Ureter (tissue), 1 donor: ENCODE results near the gene IRF2BPL. TPM values are rescaled to one million over a fixed set of nuclear protein-coding genes. Genes with fewer than 3 reads are reported as not detected.

Experiments used
- DNase-seq: peaks from one replicate; pipeline ENCODE4 v3.0.0-alpha.2; 2020; ENCODE audit warnings: low spot score
- total RNA-seq: library from RNA; stranded (reverse); gene quantifications from one replicate; pipeline ENCODE4 v1.2.4, GENCODE V29; 2023
- donor health status: DM: yes; HTN: yes; CAD: no.

IRF2BPL gene
- total RNA-seq, 1 donor from 2014 or later: 77.2 TPM

DNA sequence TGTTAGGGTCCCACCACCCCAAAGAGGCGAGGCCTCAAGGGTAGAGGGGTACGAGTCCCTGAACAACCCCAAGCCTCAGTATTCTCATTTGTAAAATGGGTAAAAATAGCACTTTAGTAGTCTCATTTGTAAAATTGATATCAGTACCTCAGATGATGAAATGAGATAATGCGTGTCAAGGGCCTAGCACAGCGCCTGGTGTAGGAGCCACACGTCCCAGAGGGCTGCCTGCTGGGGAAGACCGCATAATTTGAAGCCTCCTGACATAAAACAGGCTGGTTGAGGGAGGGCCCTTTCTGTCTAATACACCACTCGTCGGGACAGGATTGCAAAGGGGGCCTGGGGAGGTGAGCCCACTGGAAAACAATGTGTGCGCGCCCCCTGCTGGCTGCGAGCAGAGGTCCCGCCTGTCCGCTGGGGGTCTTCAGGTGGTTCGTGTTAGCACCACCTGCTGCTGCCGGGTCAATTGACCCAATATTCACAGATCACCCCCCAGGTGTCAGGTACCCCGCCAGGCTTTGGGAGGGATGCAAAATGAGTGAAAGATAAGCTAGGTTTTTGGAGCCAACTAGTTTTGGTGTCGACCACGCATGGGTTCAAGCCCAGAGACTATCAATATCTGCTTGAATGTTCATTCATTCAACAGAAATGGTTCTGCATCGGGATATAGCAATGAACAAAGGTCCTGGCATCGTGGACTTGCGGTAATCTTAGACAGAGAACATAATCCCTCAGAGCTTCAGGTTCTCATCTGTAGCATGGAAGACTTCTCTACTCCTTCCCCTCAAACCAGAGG lies 24.7 kb upstream of the IRF2BPL start:
- peak; percentile 77 for DNase-seq

DNA sequence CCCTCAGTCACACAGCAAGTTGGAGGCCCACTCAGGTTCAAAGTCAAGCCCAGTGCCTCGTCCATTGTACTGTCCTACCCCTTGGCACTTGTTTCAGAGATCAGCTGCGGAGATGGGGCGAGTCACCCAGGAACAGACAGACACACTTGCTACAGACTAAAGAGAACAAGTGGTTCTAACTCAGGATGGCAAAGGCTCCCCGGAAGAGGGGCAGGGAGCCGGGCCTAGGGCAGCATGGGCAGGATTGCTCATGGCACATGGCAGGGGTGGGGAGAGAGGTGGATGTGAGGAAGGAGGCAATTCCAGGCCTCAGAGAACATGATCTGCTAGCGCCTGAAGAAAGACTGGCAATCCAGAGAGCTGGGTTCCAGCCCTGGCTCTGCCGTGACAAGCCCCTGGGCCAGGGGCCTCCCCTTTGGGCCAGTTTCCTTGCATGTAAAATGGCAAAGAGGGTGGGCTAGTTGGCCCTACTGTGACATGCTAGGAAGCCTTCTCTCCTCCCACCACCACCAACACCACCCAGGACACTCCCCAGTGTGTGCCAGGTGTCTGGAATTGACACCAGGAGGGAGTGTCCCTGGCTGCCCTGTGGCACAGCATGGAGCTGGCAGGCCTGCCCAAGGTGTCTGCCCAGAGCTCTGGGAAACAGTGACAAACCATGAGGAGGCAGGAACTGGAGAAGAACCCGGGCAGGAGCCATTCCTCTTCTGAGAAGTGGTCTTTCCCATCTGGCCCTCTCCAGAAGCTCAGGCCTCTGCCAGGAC lies 24.0 kb upstream of the IRF2BPL start:
- no peak for DNase-seq

DNA sequence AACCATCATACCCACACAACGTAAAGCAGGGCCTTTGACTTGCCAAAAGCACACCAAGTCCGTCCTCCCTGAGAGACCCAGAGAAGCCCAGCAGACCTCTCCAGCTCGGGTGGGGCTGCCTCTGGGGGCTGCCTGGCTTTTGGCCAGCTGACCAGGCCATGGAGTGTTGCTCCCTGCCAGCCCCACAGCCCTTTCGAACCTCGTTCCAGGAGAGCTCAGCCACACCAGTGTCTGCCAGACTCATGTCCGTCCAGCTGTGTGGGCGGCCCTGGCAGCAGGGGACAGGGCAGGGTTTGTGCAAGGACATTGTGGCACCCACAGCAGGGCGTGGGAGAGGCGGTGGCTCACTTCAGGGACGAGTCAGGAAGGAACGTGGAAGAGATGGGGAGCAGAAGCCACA lies 22.6 kb upstream of the IRF2BPL start:
- DNase-seq: no peak

DNA sequence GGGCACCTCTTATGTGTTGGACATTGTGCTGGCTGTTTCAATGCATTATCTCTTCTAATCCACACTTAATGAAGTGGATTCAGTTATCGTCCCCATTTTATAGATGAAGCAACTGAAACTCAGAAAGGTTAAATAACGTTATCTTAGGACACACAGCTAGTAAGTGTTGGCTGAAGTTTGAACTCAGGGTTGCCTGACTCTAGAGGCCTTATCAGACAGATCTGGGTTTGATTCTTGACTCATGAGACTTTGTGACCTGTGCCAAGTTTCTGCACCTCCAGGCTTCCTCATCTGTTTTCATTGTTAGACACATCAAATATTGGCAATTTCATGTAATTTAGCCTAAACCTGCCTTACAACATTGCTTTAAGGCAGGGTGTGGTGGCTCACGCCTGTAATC lies 18.2 kb upstream of the IRF2BPL start:
- no peak for DNase-seq

DNA sequence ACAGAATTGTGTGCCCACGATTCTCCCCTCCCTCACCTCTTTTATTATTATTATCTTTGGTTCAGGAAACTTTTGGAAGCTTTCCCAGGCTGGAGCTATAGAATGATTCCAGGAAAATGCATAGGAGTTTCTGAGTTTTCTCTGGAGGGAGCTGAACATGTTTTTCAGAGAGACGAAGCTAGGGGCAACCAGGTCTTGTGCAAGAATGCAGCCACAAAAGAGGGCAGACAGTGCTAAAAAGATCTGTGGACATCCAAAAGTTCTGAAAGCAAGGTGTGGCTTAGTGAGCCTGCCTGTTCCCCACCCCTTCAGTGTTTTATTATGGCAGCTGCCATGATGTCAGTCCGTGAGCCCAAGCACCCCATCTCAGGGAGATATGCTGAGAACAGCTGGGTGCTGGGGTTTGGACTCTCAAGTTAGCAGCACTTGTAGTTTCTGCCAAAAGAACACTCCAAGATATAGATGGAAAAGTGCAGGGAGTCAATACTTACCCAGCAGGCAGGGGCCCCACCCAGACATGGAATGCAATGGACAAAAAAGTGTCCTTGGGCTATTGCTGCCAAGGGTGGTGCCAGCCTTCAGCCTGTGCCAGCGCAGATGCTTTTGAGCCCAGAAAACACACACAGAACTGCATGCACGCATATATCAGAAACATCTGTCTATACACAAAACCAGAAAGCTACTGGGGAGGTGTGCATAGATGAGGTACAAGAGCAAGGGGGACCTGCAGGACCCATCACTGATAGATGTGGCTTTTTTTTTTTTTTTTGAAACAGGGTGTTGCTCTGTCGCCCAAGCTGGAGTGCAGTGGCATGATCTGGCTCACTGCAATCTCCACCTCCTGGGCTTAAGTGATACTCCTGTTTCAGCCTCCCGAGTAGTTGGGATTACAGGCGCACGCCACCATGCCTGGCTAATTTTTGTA lies 17.0 kb upstream of the IRF2BPL start:
- DNase-seq: no peak

DNA sequence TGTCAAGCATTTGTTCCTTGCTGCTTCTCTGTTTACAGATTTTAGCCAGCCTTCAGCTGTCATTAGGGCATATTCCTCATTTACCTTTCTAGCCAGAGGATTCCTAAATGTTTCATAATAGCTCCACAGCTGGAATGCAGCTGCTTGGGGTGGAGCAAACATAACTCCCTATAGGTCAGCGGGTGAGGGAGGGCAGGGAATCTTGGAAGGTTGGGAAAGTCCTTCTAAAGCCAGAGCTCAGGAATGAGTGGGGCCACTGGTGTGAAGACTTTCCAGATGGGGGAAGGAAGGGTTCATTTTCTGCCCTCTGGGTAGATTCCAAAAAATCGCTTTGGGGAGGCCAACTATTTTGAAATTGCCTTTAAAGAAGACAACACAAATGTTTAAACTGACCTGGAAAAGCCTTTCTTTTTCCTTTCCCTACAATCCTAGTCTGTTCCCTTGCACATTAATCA lies 16.3 kb upstream of the IRF2BPL start:
- DNase-seq: peak; percentile 61

DNA sequence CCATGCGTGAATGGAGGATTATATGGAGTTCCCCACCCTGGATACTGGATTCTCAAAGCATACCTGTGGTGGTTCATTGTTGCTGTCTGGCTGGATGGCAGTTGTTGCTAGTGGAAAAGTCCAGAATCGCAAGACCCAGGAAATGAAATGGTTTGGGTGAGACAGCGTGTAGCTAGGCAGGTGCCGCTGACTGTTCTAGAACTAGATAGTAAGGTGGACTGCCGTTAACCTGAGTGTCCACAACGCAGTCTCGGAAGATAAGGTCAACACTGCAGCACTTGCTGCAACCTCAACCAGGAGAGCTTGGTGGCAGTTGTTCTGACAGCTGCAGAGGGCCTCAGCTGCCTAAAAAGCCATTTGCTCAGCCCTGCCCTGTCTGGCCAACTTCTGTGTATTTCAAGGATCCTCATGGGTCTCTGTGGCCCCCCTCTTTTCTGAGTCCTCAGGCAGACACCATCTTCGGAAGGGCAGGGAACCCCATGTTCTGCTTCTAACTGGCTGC lies 15.5 kb upstream of the IRF2BPL start:
- no peak for DNase-seq

DNA sequence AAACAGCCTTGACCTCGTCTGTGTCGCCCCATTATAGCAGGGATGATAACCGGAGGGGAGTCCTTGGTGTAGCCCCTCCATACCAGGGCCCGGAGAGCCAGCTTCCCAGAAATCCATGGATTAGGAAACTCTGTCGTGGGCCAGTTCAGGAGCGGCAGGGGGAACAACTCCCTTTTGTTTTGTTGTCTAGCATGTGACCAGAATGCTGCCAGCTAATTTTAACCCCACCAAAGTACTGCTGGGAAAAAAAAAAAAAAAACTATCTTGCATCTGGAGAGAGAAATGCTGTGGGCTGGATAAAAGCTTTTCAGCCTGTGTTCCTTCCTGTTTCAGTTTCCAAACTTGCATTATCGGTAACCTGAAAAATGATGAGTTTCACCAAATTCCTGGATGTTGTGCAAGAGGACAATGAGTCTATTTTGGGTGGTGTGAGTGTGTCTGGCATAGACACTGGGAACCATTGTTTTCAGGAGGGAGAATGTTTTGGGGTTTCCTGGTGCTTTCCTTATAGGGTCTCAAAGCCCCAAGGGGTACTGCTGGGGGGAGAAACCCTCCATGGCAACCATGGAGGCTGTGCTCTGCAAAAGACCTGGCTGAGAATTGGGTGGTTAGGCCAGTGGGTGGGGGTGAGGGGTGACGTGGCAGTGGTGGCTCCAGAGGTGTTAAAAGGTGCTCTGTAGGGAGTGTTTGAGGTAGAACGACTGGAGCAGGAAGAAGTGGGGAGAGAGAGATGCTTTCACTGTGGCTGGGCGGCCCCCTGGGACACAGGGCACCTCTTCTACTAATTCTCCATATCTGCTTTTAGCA lies 14.9 kb upstream of the IRF2BPL start:
- peak; percentile 59 for DNase-seq

DNA sequence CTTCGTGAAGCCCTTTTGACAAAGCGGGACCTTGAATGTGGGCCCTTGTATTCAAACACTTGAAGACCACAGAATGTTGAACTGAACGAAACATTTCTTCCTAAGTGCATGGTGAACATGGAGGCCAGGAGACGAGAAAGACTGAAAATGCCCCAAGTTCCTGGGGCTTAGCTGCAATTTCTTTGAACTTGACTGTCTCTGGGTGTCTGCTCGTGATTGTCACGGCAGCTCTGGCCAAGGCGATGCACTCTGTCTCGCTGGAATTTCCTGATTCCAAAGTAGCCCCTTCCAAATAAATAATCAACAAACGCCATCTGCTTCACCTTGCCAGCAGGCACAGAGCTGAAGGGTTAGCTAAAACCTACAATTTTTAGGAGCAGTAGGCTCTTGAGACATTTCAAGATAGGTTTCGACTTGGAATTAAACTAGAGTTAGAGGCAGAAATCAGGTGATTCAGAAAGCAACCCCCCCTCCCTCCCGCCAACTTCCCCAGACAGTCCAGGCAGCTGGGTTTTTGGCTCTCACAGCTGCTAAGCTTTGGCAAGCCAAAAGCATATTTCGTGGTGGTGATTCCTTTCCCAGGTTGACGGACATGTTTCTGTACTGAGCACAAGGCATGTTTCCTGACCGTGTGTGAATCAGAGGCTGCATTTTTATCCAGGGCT lies 13.5 kb upstream of the IRF2BPL start:
- DNase-seq: peak; percentile 63

DNA sequence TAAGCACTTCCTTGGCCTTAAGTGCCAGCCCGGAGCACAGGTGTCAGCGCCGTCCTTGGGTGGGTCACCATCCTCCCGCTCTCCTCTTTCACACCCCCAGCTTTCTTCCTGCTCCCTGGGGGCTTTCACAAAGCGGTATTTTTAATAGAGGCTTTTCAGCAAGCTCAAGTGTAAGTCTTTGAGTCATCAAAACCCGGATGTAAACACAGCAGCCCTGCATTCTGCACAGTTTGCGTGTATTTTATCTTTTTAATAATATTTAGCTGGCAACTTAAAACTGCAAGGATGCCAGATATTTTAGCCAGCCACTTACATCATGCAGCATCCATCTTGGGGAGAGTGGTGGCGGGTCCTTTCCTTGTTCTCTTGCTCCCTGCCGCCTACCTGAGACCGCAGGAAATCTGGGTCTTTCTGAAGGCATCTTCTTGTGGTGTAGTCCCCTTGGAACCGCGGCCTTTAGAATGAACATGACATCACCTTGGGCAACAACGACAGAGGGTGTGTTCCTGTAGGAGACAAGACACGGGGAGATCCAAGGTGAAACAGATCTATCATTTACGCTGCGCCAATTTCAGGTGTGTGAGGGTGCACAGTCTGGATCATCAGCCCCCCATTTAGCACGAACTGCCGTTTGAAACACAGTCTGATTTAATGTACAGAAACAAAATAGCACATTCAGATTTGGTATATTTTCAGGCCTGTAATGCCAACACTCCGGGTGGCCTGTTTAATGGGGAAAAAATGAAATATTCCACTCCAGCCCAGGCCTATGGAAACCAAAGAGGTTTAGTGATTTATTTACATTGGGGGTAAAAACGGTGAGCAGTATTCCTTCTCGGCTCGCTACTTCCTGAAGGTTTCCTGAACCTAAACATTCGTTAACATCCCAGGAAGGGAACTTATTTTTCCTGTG lies 12.5 kb upstream of the IRF2BPL start:
- no peak for DNase-seq

DNA sequence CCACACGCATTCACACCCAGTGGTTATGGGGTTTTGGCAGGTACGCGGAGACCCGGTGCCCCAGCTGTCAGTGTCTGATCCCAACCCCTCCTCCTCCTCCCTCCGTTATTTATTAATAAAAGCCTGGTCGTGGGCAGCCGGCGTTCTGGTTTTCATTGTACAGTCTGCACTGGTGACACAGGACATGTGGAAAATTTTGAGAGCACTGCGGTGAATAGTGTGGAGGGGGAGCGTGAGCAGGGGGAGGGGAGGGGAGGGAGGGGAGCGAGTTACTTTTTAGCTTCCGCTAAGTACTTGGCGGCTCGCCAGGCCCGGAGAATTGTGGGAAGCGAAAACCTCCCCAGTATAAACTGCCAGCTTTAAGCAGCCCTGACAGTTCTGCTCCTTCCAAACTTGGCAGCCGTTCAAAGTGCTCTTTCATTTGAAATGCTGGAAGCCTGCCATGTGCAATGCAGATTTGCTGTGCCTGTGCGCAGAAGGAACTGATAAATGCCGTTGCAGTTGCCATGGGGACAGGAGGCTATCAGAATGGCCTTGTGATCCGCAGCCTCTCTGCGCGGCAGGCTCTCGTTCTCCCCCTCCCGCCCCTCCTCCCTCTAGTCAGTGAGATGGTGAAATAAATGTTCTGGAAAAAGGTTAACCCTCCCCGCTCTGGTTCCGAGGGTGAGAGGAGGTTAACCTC lies 11.7 kb upstream of the IRF2BPL start:
- peak; percentile 100 for DNase-seq

DNA sequence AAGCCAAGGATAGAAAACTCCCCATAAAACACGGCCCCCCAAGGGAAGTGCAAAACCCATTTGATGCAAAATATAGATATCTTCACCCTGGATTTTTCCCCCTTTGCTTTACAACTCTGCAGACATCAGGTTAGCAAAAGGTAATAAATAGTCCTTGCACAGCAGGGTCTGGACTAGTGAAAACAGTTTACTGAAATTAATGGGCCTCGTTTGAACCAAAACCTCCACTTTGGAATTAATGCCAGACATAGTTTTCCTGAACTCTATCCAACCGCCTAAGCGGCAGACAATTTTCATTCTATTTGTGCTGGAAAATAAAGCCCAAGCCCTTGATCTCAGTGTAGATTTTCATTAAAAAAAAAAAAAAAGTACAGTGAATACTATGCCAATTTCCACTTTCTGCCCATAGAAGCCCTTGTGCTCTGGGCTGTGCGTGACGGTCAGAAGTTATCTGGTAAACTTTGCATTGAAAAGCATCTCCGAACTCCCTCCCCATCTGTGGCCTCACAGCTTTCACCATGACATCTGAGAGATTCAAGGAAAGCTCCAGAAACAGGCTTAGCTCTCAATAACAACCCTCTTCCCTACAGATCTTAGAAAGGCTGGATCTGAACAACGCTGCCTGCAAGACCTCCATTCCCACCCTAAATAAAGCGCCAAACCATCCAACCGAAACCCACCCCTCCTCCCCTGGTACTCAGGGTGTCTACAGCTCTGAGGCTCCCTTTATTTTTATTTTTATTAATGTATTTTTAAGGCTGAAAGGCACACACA lies 11.0 kb upstream of the IRF2BPL start:
- DNase-seq: no peak

DNA sequence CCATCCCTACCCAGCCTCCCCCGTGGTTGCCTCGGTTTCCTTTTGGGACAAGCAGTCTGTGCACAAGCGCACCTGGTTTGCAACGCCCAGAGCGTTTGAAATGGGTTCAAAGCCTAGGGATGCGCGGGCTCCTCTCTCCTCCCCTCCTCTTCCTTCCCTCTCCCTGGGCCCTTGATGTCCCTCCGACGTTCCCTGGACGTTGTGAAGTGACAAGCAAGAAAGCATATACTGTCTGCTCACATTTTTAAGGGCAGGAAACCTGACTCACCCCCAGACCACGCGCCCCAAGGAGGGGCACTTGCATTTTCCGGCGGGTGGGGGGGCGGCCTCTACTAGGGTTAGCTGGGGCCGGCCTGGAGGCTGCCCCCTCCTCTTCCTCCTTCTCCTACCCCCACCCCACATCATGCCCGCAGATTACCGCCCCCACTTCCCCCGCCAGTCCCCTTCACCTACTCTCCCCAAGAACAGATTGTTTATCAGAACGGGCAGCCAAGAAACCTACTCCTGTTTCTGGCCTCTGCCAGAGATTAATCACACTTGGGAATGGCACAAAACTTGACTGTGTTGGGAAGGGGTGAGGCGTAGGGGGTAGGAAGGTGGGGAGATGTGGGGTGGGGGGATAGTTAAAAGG lies 9.5 kb upstream of the IRF2BPL start:
- peak; percentile 58 for DNase-seq

DNA sequence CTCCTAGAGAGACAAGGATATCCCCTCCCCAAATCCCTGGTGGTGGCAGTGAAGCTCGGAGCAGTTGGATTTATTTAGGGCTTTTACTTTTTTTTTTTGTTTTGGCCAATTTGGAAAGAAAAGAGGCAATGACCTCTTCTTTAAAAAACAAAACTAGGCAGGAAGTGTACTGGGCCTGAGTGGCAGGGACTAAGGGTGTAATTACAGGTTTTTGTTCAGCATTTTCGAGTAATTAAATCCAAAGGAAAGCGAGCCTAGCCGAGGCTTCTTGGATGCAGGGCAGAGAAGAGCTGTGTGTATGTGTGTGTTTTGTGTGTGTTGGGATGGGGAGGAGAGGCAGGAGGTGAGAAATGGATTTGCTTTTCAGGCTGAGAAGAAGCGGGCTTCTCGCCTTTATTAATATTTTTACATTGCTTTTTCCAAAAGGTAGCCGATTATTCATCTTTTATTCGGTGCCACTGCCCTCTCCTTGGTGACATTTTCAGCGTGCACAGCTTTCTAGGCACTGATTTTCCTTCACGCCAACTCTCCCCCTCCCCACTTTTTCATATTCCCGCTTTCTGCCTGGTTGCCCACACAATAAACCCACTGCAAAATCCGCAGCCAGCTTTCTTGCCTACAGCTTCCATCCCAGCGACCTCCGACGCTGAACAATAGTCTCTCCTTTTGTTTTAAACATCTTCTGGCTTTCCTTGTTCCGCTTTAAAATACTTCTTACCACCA lies 8.9 kb upstream of the IRF2BPL start:
- no peak for DNase-seq

DNA sequence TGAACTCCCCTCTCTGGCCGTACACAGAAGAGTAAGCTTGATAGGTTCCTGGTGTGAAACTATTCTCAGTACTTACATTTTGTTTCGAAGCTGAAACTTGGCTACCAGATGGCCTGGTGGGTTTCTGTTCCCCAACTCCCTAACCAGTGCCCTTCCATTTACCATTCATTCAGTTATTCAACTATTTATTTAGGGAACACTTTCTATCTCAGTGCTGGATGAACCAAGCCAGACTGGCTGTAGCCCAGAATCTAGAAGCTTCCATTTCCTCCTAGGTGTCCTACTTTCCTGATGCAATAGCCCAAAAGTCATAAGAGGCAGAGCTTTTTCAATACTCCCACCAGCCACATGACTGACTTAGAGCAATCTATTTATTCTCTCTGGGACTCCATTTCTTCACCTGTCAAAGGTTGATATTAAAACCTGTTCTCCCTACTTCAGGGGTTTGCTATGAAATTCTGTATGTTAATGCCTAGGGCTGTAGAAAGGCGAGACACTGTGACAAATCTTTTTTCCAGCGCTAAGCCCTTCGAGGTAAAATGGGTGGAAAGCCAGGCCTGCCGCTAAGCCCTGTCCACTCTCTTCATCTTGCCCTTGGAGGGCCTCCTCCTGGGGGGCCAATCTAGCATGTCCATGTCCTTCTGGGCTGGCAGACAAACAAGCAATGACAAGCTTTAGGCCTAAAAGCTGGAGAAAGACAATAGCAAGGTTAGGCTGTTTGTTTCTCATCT lies 8.1 kb upstream of the IRF2BPL start:
- DNase-seq: no peak

DNA sequence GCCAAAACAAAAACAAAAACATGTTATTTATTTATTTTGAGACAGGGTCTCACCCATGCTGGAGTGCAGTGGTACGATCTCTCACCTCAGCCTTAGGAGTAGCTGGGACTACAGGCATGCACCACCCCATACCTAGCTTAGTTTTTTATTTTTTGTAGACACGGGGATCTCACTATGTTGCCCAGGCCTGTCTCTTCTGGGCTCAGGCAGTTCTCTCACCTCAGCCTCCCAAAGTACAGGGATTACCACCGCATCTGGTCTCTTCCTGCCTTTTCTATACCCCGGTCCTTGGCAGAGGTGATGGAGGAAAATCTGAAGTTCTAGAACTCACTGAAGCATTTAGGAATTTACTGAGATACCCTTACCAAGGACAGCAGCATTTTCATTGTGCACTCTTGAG lies 6.8 kb upstream of the IRF2BPL start:
- DNase-seq: no peak
